ENCODE results near the gene PIEZO2.
"Not testable (repeated sequence)": the region's sequence is repeated elsewhere in the genome, so short reads cannot be mapped to it uniquely, and the experiment has no call there.

The PIEZO2 gene

GRCh38 chr18:10660179-10660884, 489.0 kb downstream of the PIEZO2 start:
- no peak for DNase-seq

- no peak for DNase-seq
These were observed 489.8 kb downstream of the PIEZO2 start for GRCh38 chr18:10659594-10659993.

- no peak for DNase-seq
These were observed 490.4 kb downstream of the PIEZO2 start for GRCh38 chr18:10659000-10659399.

GRCh38 chr18:10644003-10644402, 505.4 kb downstream of the PIEZO2 start:
- not testable (repeated sequence) for DNase-seq

GRCh38 chr18:10642915-10643524, 506.3 kb downstream of the PIEZO2 start:
- DNase-seq: not testable (repeated sequence)

- DNase-seq: not testable (repeated sequence)
These were observed 510.9 kb downstream of the PIEZO2 start for GRCh38 chr18:10638539-10638885.

GRCh38 chr18:10637858-10638538, 511.4 kb downstream of the PIEZO2 start:
- not testable (repeated sequence) for DNase-seq

- DNase-seq: not testable (repeated sequence)
These were observed 520.3 kb downstream of the PIEZO2 start for GRCh38 chr18:10629076-10629475.

- DNase-seq: not testable (repeated sequence)
These were observed 522.7 kb downstream of the PIEZO2 start for GRCh38 chr18:10626606-10627213.

- not testable (repeated sequence) for DNase-seq
These were observed 525.8 kb downstream of the PIEZO2 start for GRCh38 chr18:10623606-10624005.

GRCh38 chr18:10622982-10623381, 526.4 kb downstream of the PIEZO2 start:
- not testable (repeated sequence) for DNase-seq

GRCh38 chr18:10620670-10621329, 528.6 kb downstream of the PIEZO2 start:
- DNase-seq: not testable (repeated sequence)

Measured in NCI-H187 (cell line).